IMR-90 (cell line): ENCODE measurements around the gene ZNF407. TPM values are rescaled to one million over a fixed set of nuclear protein-coding genes. Genes with fewer than 3 reads are reported as not detected.

Experiments
- ATAC-seq: fragments of 200-7000 bp; cut with Tn5 transposase; 2 replicates; pipeline ENCODE4 v1.9.1; 2020; ENCODE audit warnings: low read depth, mild to moderate bottlenecking, moderate library complexity
- BruUV-seq: library from RNA; stranded (reverse); fragments of 400-500 nt; replicated peaks from 2 replicates; lab custom pipeline; 2021; lab: Mats Ljungman, UMichigan
- CTCF ChIA-PET: fragments of 300-600 bp; formaldehyde crosslinking; extraction: SDS; loops from one replicate; lab custom pipeline; 2021; ENCODE audit warnings: antibody characterized with exemption; lab: Yijun Ruan, JAX
- POLR2A ChIA-PET: fragments of 300-600 bp; sonication (Branson Sonifier 250); formaldehyde crosslinking; loops from one replicate; lab custom pipeline; 2022; ENCODE audit warnings: antibody characterized with exemption; ENCODE audit not compliant: unreplicated experiment; lab: Charles Lee
- DNase-seq: peaks from one replicate; pipeline ENCODE4 v3.0.0; 2013
- H2AFZ ChIP-seq: replicated peaks from 2 replicates; pipeline ENCODE3; 2013; ENCODE audit warnings: low read length, mild to moderate bottlenecking; ENCODE audit not compliant: poor library complexity
- H2AK5ac ChIP-seq: 2 replicates; pipeline ENCODE4 v1.6.1; 2013; ENCODE audit warnings: low read depth, low read length, inconsistent platforms
- H2AK9ac ChIP-seq: replicated peaks from 2 replicates; pipeline ENCODE3; 2013; ENCODE audit warnings: mild to moderate bottlenecking, low read depth, low read length, moderate library complexity; ENCODE audit not compliant: poor library complexity
- H2BK120ac ChIP-seq: 2 replicates; pipeline ENCODE4 v1.6.1; 2013; ENCODE audit warnings: low read depth, low read length, inconsistent platforms
- H2BK15ac ChIP-seq: 3 replicates; pipeline ENCODE4 v1.6.1; 2013; ENCODE audit warnings: low read depth, low read length, inconsistent platforms
- H2BK20ac ChIP-seq: 2 replicates; pipeline ENCODE4 v1.6.1; 2013; ENCODE audit warnings: low read depth, mild to moderate bottlenecking, inconsistent platforms, low read length, moderate library complexity
- H2BK5ac ChIP-seq: 2 replicates; pipeline ENCODE4 v1.6.1; 2013; ENCODE audit warnings: mild to moderate bottlenecking, low read depth, low read length, inconsistent platforms; ENCODE audit not compliant: poor library complexity, severe bottlenecking
- H3K14ac ChIP-seq: replicated peaks from 2 replicates; pipeline ENCODE4 v1.6.1; 2013; ENCODE audit warnings: low read depth, low read length, inconsistent platforms
- H3K18ac ChIP-seq: 2 replicates; pipeline ENCODE4 v1.6.1; 2013; ENCODE audit warnings: low read depth, low read length, control low read depth
- H3K23ac ChIP-seq: 2 replicates; pipeline ENCODE4 v1.6.1; 2013; ENCODE audit warnings: low read depth, low read length, inconsistent platforms
- H3K27ac ChIP-seq: 2 replicates; pipeline ENCODE4 v1.5.1; 2013; ENCODE audit warnings: mild to moderate bottlenecking, control low read depth, low read length; ENCODE audit not compliant: insufficient read depth
- H3K27me3 ChIP-seq: 2 replicates; pipeline ENCODE4 v1.6.1; 2013; ENCODE audit warnings: low read length; ENCODE audit not compliant: control insufficient read depth, insufficient read depth
- H3K36me3 ChIP-seq: 2 replicates; pipeline ENCODE4 v1.6.1; 2013; ENCODE audit warnings: low read length, mixed read lengths; ENCODE audit not compliant: control insufficient read depth, insufficient read depth
- H3K4ac ChIP-seq: 2 replicates; pipeline ENCODE4 v1.6.1; 2013; ENCODE audit warnings: low read depth, low read length, inconsistent platforms
- H3K4me1 ChIP-seq: 2 replicates; pipeline ENCODE4 v1.6.1; 2013; ENCODE audit warnings: low read length, mixed read lengths; ENCODE audit not compliant: control insufficient read depth, insufficient read depth
- H3K4me2 ChIP-seq: 2 replicates; pipeline ENCODE4 v1.6.1; 2013; ENCODE audit warnings: low read depth, mild to moderate bottlenecking, control low read depth, low read length, moderate library complexity
- H3K4me3 ChIP-seq: 2 replicates; pipeline ENCODE4 v1.5.1; 2013; ENCODE audit warnings: low read depth, mild to moderate bottlenecking, control low read depth, low read length, moderate library complexity; ENCODE audit not compliant: insufficient read depth
- H3K56ac ChIP-seq: 2 replicates; pipeline ENCODE4 v1.6.1; 2013; ENCODE audit warnings: low read length, inconsistent platforms; ENCODE audit not compliant: insufficient read depth; ENCODE audit errors: extremely low read depth
- H3K79me1 ChIP-seq, 2 experiments: 2 replicates each; pipeline ENCODE4 v1.6.1; 2013; ENCODE audit warnings: low read length in 2 of 2, inconsistent platforms in 1 of 2, low read depth in 1 of 2
- H3K9ac ChIP-seq: 2 replicates; pipeline ENCODE4 v1.6.1; 2013; ENCODE audit warnings: low read depth, low read length, control low read depth
- H3K9me1 ChIP-seq: 2 replicates; pipeline ENCODE4 v1.6.1; 2013; ENCODE audit warnings: low read length, inconsistent platforms; ENCODE audit not compliant: insufficient read depth
- H3K9me3 ChIP-seq: 2 replicates; pipeline ENCODE4 v1.6.1; 2013; ENCODE audit warnings: low read length; ENCODE audit not compliant: control insufficient read depth, insufficient read depth
- H4K20me1 ChIP-seq: 2 replicates; pipeline ENCODE4 v1.6.1; 2013; ENCODE audit warnings: low read length, inconsistent platforms; ENCODE audit not compliant: insufficient read depth
- H4K5ac ChIP-seq: 2 replicates; pipeline ENCODE4 v1.6.1; 2013; ENCODE audit warnings: mild to moderate bottlenecking, low read depth, low read length, control low read depth
- H4K8ac ChIP-seq, 2 experiments: 2 replicates each; pipeline ENCODE4 v1.6.1; 2013; ENCODE audit warnings: low read depth in 2 of 2, low read length in 2 of 2, control low read depth in 1 of 2, inconsistent platforms in 1 of 2
- H4K91ac ChIP-seq: 2 replicates; pipeline ENCODE4 v1.6.1; 2013; ENCODE audit warnings: low read depth, low read length, inconsistent platforms; ENCODE audit not compliant: insufficient read depth
- BHLHE40 ChIP-seq: fragments of 150-350 bp; IDR thresholded peaks from 2 replicates; pipeline ENCODE4 v1.6.1; 2016; ENCODE audit warnings: mild to moderate bottlenecking, low read depth, low read length
- CEBPB ChIP-seq: IDR thresholded peaks from 2 replicates; pipeline ENCODE4 v1.6.1; 2012; ENCODE audit warnings: low read depth, low read length, improper control_type of control experiment
- CHD1 ChIP-seq: IDR thresholded peaks from 2 replicates; pipeline ENCODE4 v1.6.1; 2012; ENCODE audit warnings: low read depth, low read length, improper control_type of control experiment
- FOS ChIP-seq: fragments of 150-350 bp; IDR thresholded peaks from 2 replicates; pipeline ENCODE4 v1.6.1; 2016; ENCODE audit warnings: low read depth, low read length
- MAFK ChIP-seq: IDR thresholded peaks from 2 replicates; pipeline ENCODE4 v1.6.1; 2012; ENCODE audit warnings: low read depth, low read length, improper control_type of control experiment
- MAZ ChIP-seq: IDR thresholded peaks from 2 replicates; pipeline ENCODE4 v1.6.1; 2012; ENCODE audit warnings: low read depth, mild to moderate bottlenecking, low read length, improper control_type of control experiment, moderate library complexity, borderline replicate concordance
- MXI1 ChIP-seq: IDR thresholded peaks from 2 replicates; pipeline ENCODE4 v1.6.1; 2012; ENCODE audit warnings: low read depth, mild to moderate bottlenecking, low read length, moderate library complexity, borderline replicate concordance
- NFE2L2 ChIP-seq: fragments of 150-350 bp; IDR thresholded peaks from 2 replicates; pipeline ENCODE4 v1.6.1; 2016; ENCODE audit warnings: low read depth, mild to moderate bottlenecking, low read length
- POLR2A ChIP-seq: IDR thresholded peaks from 2 replicates; pipeline ENCODE4 v1.6.1; 2012; ENCODE audit warnings: mild to moderate bottlenecking, low read depth, low read length
- RAD21 ChIP-seq: IDR thresholded peaks from 2 replicates; pipeline ENCODE4 v1.6.1; 2012; ENCODE audit warnings: low read length, improper control_type of control experiment
- RCOR1 ChIP-seq: IDR thresholded peaks from 2 replicates; pipeline ENCODE4 v1.6.1; 2012; ENCODE audit warnings: mild to moderate bottlenecking, low read length, improper control_type of control experiment; ENCODE audit not compliant: insufficient replicate concordance
- RFX5 ChIP-seq: IDR thresholded peaks from 2 replicates; pipeline ENCODE4 v1.8.0; 2012; ENCODE audit warnings: low read depth, mild to moderate bottlenecking, low read length, moderate library complexity
- SMC3 ChIP-seq: fragments of 150-350 bp; IDR thresholded peaks from 2 replicates; pipeline ENCODE4 v1.6.1; 2016; ENCODE audit warnings: low read depth, mild to moderate bottlenecking, antibody characterized with exemption, low read length, moderate library complexity
- WGBS, 2 experiments: methylation state at CpG; one replicate each; pipeline versions ENCODE4 v1.1.5 to v1.1.7; 2013; ENCODE audit warnings: missing lambda C conversion rate in 2 of 2; ENCODE audit not compliant: insufficient read length in 1 of 2; ENCODE audit errors: extremely low coverage in 2 of 2; 5-methylcytosine and 5-hydroxymethylcytosine counted together
- dilution Hi-C: fragments of 300-500 bp; cut with HindIII; formaldehyde crosslinking; loops from one replicate; pipeline ENCODE4 v1.14.3; 2018; ENCODE audit warnings: low sequenced_read_pairs; ENCODE audit not compliant: unreplicated experiment
- in situ Hi-C: fragments of 300-500 bp; cut with MboI; formaldehyde crosslinking; loops from 3 replicates; pipeline ENCODE4 v1.14.3; 2019; ENCODE audit warnings: low sequenced_read_pairs, inconsistent platforms, mixed read lengths
- intact Hi-C: fragments of 100-400 bp; cut with micrococcal nuclease; formaldehyde crosslinking; loops from 2 replicates; pipeline ENCODE4 v1.10.0; 2022
- polyA plus RNA-seq, 3 experiments: library from polyadenylated mRNA; depleted of rRNA; stranded (reverse); fragments of >200 nt; gene quantifications; 2 replicates each; pipeline ENCODE4 v1.2.3, GENCODE V29; 2012; ENCODE audit warnings: low replicate concordance in 1 of 3
- total RNA-seq: library from RNA; depleted of rRNA; stranded (reverse); fragments of >200 nt; gene quantifications from 2 replicates; pipeline ENCODE4 v1.2.3, GENCODE V29; 2012
- TF ChIP-seq, protein P1 (sequence below): fragments of 150-350 bp; IDR thresholded peaks from 2 replicates; pipeline ENCODE4 v1.6.1; 2017; ENCODE audit warnings: mild to moderate bottlenecking, antibody characterized with exemption, low read length, low read depth
- TF ChIP-seq, protein P2 (sequence below): fragments of 150-350 bp; IDR thresholded peaks from 2 replicates; pipeline ENCODE4 v1.6.1; 2016; ENCODE audit warnings: low read depth, mild to moderate bottlenecking, low read length, moderate library complexity, borderline replicate concordance
- TF ChIP-seq, protein P3 (sequence below): conservative IDR thresholded peaks from 2 replicates; pipeline ENCODE4 v1.5.1; 2012; ENCODE audit warnings: mild to moderate bottlenecking, low read depth, low read length, improper control_type of control experiment

ZNF407 gene
- total and polyA plus RNA-seq, 2 of the 4 experiments (the other 2 are of a cell fraction) = 3.1 to 20.1 TPM

DNA sequence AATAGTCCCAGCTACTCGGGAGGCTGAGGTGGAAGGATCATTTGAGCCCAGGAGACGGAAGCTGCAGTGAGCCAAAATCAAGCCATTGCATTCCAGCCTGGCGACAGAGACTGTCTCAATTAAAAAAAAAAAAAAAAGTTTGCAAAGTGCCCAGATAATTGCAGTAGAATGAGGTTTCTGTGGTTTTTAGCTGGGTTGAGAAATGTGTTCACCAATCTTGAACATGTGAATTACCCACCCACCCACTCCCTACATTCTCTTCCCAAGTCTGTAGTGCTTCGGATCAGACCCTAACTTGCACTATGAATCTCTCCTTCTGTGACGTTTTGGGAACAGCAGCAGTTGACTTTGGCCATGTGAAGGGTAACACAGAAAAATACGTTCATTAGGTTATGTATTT lies 363.9 kb downstream of the ZNF407 start:
- no peak overlapping the region for H4K5ac ChIP-seq
- no peak overlapping the region for H3K23ac ChIP-seq
- H3K9me1 ChIP-seq = no peaks in the 10 kb centered on the region; the same call in 1 of the 2 replicates
- H3K27ac ChIP-seq = no peak overlapping the region
- in situ Hi-C loops (loop anchor here (5.0 kb wide), 1 partner anchor 299 kb away; no protein-coding TSS in a partner anchor), dilution Hi-C loops (no loop called here), intact Hi-C loops (no loop called here)
- H2BK20ac ChIP-seq = no peak overlapping the region
- no peak overlapping the region for H2BK120ac ChIP-seq
- ATAC-seq (no peak), DNase-seq (no peak)
- no peaks in the 10 kb centered on the region for H3K4me1 ChIP-seq
- no peaks in the 10 kb centered on the region for H3K27me3 ChIP-seq
- H2AK5ac ChIP-seq = no peak overlapping the region
- no peak overlapping the region for H3K9ac ChIP-seq
- no peak overlapping the region for H3K56ac ChIP-seq
- H3K36me3 ChIP-seq = no peaks in the 10 kb centered on the region
- H3K4me2 ChIP-seq = no peak overlapping the region
- H4K20me1 ChIP-seq = no peaks in the 10 kb centered on the region
- H2AK9ac ChIP-seq = no peak overlapping the region
- no TSS peak for BruUV-seq
- no peak overlapping the region for H2BK15ac ChIP-seq
- H4K8ac ChIP-seq = no peak overlapping the region
- H3K4me3 ChIP-seq = no peak overlapping the region
- H4K91ac ChIP-seq = no peak overlapping the region
- H2AFZ ChIP-seq = no peak overlapping the region
- no CpG with 5 or more reads among the region's 6 CpGs for WGBS, 2 experiments
- ChIA-PET POLR2A (no interaction called here), CTCF (interaction anchor here (0.6 kb wide), 1 partner anchor 10 kb away, joined by 5 read pairs; no protein-coding TSS in a partner anchor)
- no peak for TF ChIP-seq MAZ
- TF ChIP-seq NFE2L2 = no peak
- no peak for TF ChIP-seq POLR2A
- TF ChIP-seq SMC3 = no peak
- TF ChIP-seq, protein P1, sequence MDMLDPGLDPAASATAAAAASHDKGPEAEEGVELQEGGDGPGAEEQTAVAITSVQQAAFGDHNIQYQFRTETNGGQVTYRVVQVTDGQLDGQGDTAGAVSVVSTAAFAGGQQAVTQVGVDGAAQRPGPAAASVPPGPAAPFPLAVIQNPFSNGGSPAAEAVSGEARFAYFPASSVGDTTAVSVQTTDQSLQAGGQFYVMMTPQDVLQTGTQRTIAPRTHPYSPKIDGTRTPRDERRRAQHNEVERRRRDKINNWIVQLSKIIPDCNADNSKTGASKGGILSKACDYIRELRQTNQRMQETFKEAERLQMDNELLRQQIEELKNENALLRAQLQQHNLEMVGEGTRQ = no peak
- TF ChIP-seq FOS = no peak
- TF ChIP-seq, protein P2, sequence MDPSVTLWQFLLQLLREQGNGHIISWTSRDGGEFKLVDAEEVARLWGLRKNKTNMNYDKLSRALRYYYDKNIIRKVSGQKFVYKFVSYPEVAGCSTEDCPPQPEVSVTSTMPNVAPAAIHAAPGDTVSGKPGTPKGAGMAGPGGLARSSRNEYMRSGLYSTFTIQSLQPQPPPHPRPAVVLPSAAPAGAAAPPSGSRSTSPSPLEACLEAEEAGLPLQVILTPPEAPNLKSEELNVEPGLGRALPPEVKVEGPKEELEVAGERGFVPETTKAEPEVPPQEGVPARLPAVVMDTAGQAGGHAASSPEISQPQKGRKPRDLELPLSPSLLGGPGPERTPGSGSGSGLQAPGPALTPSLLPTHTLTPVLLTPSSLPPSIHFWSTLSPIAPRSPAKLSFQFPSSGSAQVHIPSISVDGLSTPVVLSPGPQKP = no peak
- TF ChIP-seq RFX5 = no peak
- TF ChIP-seq RCOR1 = no peak
- TF ChIP-seq, protein P3, sequence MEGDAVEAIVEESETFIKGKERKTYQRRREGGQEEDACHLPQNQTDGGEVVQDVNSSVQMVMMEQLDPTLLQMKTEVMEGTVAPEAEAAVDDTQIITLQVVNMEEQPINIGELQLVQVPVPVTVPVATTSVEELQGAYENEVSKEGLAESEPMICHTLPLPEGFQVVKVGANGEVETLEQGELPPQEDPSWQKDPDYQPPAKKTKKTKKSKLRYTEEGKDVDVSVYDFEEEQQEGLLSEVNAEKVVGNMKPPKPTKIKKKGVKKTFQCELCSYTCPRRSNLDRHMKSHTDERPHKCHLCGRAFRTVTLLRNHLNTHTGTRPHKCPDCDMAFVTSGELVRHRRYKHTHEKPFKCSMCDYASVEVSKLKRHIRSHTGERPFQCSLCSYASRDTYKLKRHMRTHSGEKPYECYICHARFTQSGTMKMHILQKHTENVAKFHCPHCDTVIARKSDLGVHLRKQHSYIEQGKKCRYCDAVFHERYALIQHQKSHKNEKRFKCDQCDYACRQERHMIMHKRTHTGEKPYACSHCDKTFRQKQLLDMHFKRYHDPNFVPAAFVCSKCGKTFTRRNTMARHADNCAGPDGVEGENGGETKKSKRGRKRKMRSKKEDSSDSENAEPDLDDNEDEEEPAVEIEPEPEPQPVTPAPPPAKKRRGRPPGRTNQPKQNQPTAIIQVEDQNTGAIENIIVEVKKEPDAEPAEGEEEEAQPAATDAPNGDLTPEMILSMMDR = no peak
- TF ChIP-seq BHLHE40 = no peak
- no peak for TF ChIP-seq CHD1
- TF ChIP-seq RAD21 = no peak
- no peak for TF ChIP-seq MXI1
- TF ChIP-seq CEBPB = no peak
- TF ChIP-seq MAFK = no peak
- no peaks in the 10 kb centered on the region for H3K9me3 ChIP-seq
- no peak overlapping the region for H2BK5ac ChIP-seq
- H3K18ac ChIP-seq = no peak overlapping the region
- peaks cover 0 to 3% of the 10 kb centered on the region in 2 experiments; a peak in 1 of 4 replicates for H3K79me1 ChIP-seq
- no peak overlapping the region for H3K4ac ChIP-seq
- H3K14ac ChIP-seq = no peak overlapping the region
